ENCODE data around the gene EPHA3. TPM values are rescaled to one million over a fixed set of nuclear protein-coding genes. Genes with fewer than 3 reads are reported as not detected.

EPHA3 gene
- total and polyA plus RNA-seq, 12 donors: 1.3 to 7.5 (median 4.4) TPM

GRCh38 chr3:89256882-89257281 is 149.5 kb downstream of the EPHA3 start:
- 88 to 89% methylated on average over 2 of the region's 2 CpGs for WGBS, 2 donors
- no peak overlapping the region for H3K27ac ChIP-seq
- ATAC-seq (no peak), DNase-seq (no peak)
- H3K9me3 ChIP-seq: no peaks in the 10 kb centered on the region
- no peak overlapping the region for H3K4me3 ChIP-seq
- intact Hi-C loops (cut with DNase I): no loop called here
- no peaks in the 10 kb centered on the region for H3K4me1 ChIP-seq
- no peaks in the 10 kb centered on the region for H3K36me3 ChIP-seq
- H3K27me3 ChIP-seq: no peaks in the 10 kb centered on the region
- no peak for TF ChIP-seq CTCF (IDR thresholded peaks at IDR 0.05)

- Histone ChIP-seq H3K36me3 (no peaks in the 10 kb centered on the region), H3K9me3 (no peaks in the 10 kb centered on the region), H3K27ac (no peak overlapping the region), H3K4me1 (no peaks in the 10 kb centered on the region), H3K27me3 (no peaks in the 10 kb centered on the region), H3K4me3 (no peak overlapping the region)
- no peak for ATAC-seq
- no peak for TF ChIP-seq CTCF (IDR thresholded peaks at IDR 0.05)
- WGBS, 2 donors: 53 to 67% methylated on average over 1 of the region's 1 CpG
- intact Hi-C loops (cut with DNase I): no loop called here
- DNase-seq: no peak
Observed at GRCh38 chr3:89260721-89261120, 153.3 kb downstream of the EPHA3 start.

- no peak for TF ChIP-seq CTCF (IDR thresholded peaks at IDR 0.05)
- ATAC-seq (no peak), DNase-seq (no peak)
- 95 to 98% methylated on average over 4 of the region's 4 CpGs for WGBS, 2 donors
- Histone ChIP-seq H3K4me3 (no peak overlapping the region), H3K27me3 (no peaks in the 10 kb centered on the region), H3K9me3 (no peaks in the 10 kb centered on the region), H3K36me3 (no peaks in the 10 kb centered on the region), H3K4me1 (no peaks in the 10 kb centered on the region), H3K27ac (no peak overlapping the region)
- intact Hi-C loops (cut with DNase I): no loop called here
Observed at GRCh38 chr3:89261673-89262072, 154.3 kb downstream of the EPHA3 start.

GRCh38 chr3:89262309-89262929 is 155.0 kb downstream of the EPHA3 start:
- TF ChIP-seq CTCF (IDR thresholded peaks at IDR 0.05): no peak
- ATAC-seq: no peak
- intact Hi-C loops (cut with DNase I): no loop called here
- Histone ChIP-seq H3K4me3 (no peak overlapping the region), H3K27me3 (no peaks in the 10 kb centered on the region), H3K4me1 (no peaks in the 10 kb centered on the region), H3K9me3 (no peaks in the 10 kb centered on the region), H3K27ac (no peak overlapping the region), H3K36me3 (no peaks in the 10 kb centered on the region)
- WGBS, 2 donors: 93 to 97% methylated on average over 15 of the region's 15 CpGs
- DNase-seq: no peak
